ENCODE measurements around the gene RSAD2. TPM values are rescaled to one million over a fixed set of nuclear protein-coding genes. Genes with fewer than 3 reads are reported as not detected.

The RSAD2 gene
- total and polyA plus RNA-seq, 9 of the 15 experiments (the other 6 are each of a cell fraction or from before 2014, with no cell fraction given): 0.15 to 1.4 (median 0.28) TPM

DNA sequence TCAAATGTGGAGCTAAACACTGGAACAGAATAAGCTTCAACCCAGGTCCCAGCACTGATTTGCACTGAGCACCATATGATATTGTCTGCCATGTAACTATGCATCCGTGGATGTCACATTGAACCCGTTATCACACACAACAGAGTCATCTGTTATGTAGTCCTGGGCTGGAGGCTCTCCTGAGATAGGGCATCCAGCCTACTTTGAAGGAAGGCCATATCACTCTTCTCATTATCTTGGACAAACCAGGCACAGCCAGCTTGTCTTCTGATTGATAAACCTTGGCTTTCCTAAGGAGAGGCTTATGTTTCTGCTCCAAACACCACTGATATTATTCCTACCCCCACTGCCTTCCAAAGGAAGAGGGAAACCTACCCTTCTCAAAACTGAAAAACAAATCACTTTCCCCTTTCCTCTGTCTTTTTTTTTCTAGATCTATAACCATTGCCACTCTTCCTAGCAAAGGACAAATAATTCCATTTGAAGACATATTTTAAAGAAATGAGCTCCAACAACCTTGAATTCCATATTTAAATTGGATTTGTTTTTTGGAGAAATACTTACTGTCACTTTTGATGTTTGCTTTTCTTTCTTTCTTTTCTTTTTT lies 16.4 kb downstream of the RSAD2 start (continued):
- TF ChIP-seq, protein P1, sequence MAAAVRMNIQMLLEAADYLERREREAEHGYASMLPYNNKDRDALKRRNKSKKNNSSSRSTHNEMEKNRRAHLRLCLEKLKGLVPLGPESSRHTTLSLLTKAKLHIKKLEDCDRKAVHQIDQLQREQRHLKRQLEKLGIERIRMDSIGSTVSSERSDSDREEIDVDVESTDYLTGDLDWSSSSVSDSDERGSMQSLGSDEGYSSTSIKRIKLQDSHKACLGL (CRISPR knock-in tag; IDR thresholded peaks at IDR 0.05; ENCODE audit: borderline replicate concordance, poor library complexity, severe bottlenecking): no peak
- TF ChIP-seq PHF20 (IDR thresholded peaks at IDR 0.05; ENCODE audit: partially characterized antibody): peak; percentile 48
- TF ChIP-seq, protein P2, sequence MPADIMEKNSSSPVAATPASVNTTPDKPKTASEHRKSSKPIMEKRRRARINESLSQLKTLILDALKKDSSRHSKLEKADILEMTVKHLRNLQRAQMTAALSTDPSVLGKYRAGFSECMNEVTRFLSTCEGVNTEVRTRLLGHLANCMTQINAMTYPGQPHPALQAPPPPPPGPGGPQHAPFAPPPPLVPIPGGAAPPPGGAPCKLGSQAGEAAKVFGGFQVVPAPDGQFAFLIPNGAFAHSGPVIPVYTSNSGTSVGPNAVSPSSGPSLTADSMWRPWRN (IDR thresholded peaks at IDR 0.05; ENCODE audit: low read depth): peak; percentile 94
- TF ChIP-seq TGIF2 (CRISPR knock-in tag; IDR thresholded peaks at IDR 0.05): no peak
- TF ChIP-seq SLC30A9 (CRISPR knock-in tag; IDR thresholded peaks at IDR 0.05): no peak
- TF ChIP-seq, protein P3, sequence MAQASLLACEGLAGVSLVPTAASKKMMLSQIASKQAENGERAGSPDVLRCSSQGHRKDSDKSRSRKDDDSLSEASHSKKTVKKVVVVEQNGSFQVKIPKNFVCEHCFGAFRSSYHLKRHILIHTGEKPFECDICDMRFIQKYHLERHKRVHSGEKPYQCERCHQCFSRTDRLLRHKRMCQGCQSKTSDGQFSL (CRISPR knock-in tag; IDR thresholded peaks at IDR 0.05): no peak
- TF ChIP-seq, protein P3 (tag; IDR thresholded peaks at IDR 0.05): no peak
- TF ChIP-seq BRF1 (IDR thresholded peaks at IDR 0.05; ENCODE audit: borderline replicate concordance, extremely low read depth, insufficient read length): no peak
- peak in 1 of 2 experiments; percentile 95; a peak in 2 of 4 replicates for TF ChIP-seq NONO (IDR thresholded peaks at IDR 0.05; ENCODE audit: low read depth in 2 of 2, low read length in 1 of 2)
- TF ChIP-seq FOXM1 (IDR thresholded peaks at IDR 0.05; ENCODE audit: low read depth): peak; percentile 99
- TF ChIP-seq FOXM1 (CRISPR knock-in tag; IDR thresholded peaks at IDR 0.05; ENCODE audit: low read depth): no peak
- peak; percentile 94 for TF ChIP-seq SMAD3 (CRISPR knock-in tag; conservative IDR thresholded peaks at IDR 0.05)
- TF ChIP-seq MAFK (IDR thresholded peaks at IDR 0.05; ENCODE audit: low read length): peak; percentile 28; the same call in 1 of the 2 replicates
- peak; percentile 94 for TF ChIP-seq ZNF583 (CRISPR knock-in tag; IDR thresholded peaks at IDR 0.05)
- peak; percentile 98 for TF ChIP-seq SMARCE1 (IDR thresholded peaks at IDR 0.05)
- TF ChIP-seq CBX1 (IDR thresholded peaks at IDR 0.05; ENCODE audit: low read depth): no peak
- TF ChIP-seq, protein P4, sequence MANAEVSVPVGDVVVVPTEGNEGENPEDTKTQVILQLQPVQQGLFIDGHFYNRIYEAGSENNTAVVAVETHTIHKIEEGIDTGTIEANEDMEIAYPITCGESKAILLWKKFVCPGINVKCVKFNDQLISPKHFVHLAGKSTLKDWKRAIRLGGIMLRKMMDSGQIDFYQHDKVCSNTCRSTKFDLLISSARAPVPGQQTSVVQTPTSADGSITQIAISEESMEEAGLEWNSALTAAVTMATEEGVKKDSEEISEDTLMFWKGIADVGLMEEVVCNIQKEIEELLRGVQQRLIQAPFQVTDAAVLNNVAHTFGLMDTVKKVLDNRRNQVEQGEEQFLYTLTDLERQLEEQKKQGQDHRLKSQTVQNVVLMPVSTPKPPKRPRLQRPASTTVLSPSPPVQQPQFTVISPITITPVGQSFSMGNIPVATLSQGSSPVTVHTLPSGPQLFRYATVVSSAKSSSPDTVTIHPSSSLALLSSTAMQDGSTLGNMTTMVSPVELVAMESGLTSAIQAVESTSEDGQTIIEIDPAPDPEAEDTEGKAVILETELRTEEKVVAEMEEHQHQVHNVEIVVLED (CRISPR knock-in tag; IDR thresholded peaks at IDR 0.05): 0 out of 2 replicates have a peak, but pooled peaks have one; percentile 41
- peak; percentile 66; the same call in 1 of the 2 replicates for TF ChIP-seq ZNF239 (CRISPR knock-in tag; IDR thresholded peaks at IDR 0.05)
- no peak for TF ChIP-seq DNMT1 (IDR thresholded peaks at IDR 0.05)
- peak; percentile 96 for TF ChIP-seq ZNF175 (CRISPR knock-in tag; IDR thresholded peaks at IDR 0.05; ENCODE audit: low read depth)
- peak; percentile 71 to 88 for TF ChIP-seq NCOA2 (IDR thresholded peaks at IDR 0.05; ENCODE audit: partially characterized antibody in 2 of 2)
- peak; percentile 52; the same call in 1 of the 2 replicates for TF ChIP-seq BACH1 (tag; IDR thresholded peaks at IDR 0.05)
- TF ChIP-seq, protein P5, sequence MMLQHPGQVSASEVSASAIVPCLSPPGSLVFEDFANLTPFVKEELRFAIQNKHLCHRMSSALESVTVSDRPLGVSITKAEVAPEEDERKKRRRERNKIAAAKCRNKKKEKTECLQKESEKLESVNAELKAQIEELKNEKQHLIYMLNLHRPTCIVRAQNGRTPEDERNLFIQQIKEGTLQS (IDR thresholded peaks at IDR 0.05): peak; percentile 64
- TF ChIP-seq, protein P5 (CRISPR knock-in tag; conservative IDR thresholded peaks at IDR 0.05): no peak
- peak; percentile 91 for TF ChIP-seq CREM (IDR thresholded peaks at IDR 0.05; ENCODE audit: low read depth)
- TF ChIP-seq HDAC3 (IDR thresholded peaks at IDR 0.05; ENCODE audit: borderline replicate concordance, partially characterized antibody): peak; percentile 98
